Keratinocyte (primary cell): ENCODE measurements around the gene KRT2. TPM values are rescaled to one million over a fixed set of nuclear protein-coding genes. Genes with fewer than 3 reads are reported as not detected.

Source experiments
- DNase-seq: peaks from one replicate; pipeline ENCODE4 v3.0.0-alpha.2; 2011; ENCODE audit warnings: low read depth, missing footprints, low spot score
- FAIRE-seq: peaks from 2 replicates; lab custom pipeline; 2011; peaks lifted over from hg19 to GRCh38; lab: Jason Lieb, UNC
- H2AFZ ChIP-seq: 2 replicates; pipeline ENCODE4 v1.6.0; 2012; ENCODE audit warnings: low read length, control low read depth, inconsistent platforms; ENCODE audit not compliant: control insufficient read depth
- H3K27ac ChIP-seq: 2 replicates; pipeline ENCODE4 v1.5.1; 2011; ENCODE audit warnings: low read length; ENCODE audit not compliant: control insufficient read depth, insufficient read depth
- H3K27me3 ChIP-seq: 3 replicates; pipeline ENCODE4 v1.6.0; 2011; ENCODE audit warnings: low read length; ENCODE audit not compliant: control insufficient read depth, insufficient read depth; ENCODE audit errors: extremely low read depth
- H3K36me3 ChIP-seq, 2 experiments: 2 replicates in 1 of 2; 3 replicates in 1 of 2; pipeline ENCODE4 v1.5.1; 2011; ENCODE audit warnings: low read length in 2 of 2, mild to moderate bottlenecking in 1 of 2; ENCODE audit not compliant: control insufficient read depth in 2 of 2, insufficient read depth in 2 of 2; ENCODE audit errors: extremely low read depth in 1 of 2
- H3K4me1 ChIP-seq: 3 replicates; pipeline ENCODE4 v1.5.1; 2011; ENCODE audit warnings: low read length; ENCODE audit not compliant: control insufficient read depth, insufficient read depth; ENCODE audit errors: extremely low read depth
- H3K4me2 ChIP-seq: 3 replicates; pipeline ENCODE4 v1.6.0; 2011; ENCODE audit warnings: low read depth, low read length; ENCODE audit not compliant: control insufficient read depth, insufficient read depth; ENCODE audit errors: extremely low read depth
- H3K4me3 ChIP-seq, 3 experiments: fragments of 200-600 bp in 1 of 3; sonication (generic) in 1 of 3; 2 replicates in 2 of 3; 3 replicates in 1 of 3; pipeline ENCODE4 v1.5.1; 2011 to 2016; ENCODE audit warnings: low read length in 3 of 3, mild to moderate bottlenecking in 3 of 3, control low read depth in 2 of 3, inconsistent platforms in 1 of 3, low read depth in 1 of 3, mixed read lengths in 1 of 3, mixed run types in 1 of 3, moderate library complexity in 1 of 3; ENCODE audit not compliant: control insufficient read depth in 2 of 3, insufficient read depth in 2 of 3; ENCODE audit errors: extremely low read depth in 1 of 3
- H3K79me2 ChIP-seq: 2 replicates; pipeline ENCODE4 v1.6.0; 2012; ENCODE audit warnings: low read length; ENCODE audit not compliant: control insufficient read depth, insufficient read depth
- H3K9ac ChIP-seq: 3 replicates; pipeline ENCODE4 v1.6.0; 2011; ENCODE audit warnings: low read length; ENCODE audit not compliant: control insufficient read depth, insufficient read depth; ENCODE audit errors: extremely low read depth
- H3K9me1 ChIP-seq: 3 replicates; pipeline ENCODE4 v1.6.0; 2011; ENCODE audit warnings: low read length; ENCODE audit not compliant: control insufficient read depth, insufficient read depth; ENCODE audit errors: extremely low read depth
- H3K9me3 ChIP-seq: 2 replicates; pipeline ENCODE4 v1.5.1; 2012; ENCODE audit warnings: low read depth, low read length; ENCODE audit not compliant: control insufficient read depth
- H4K20me1 ChIP-seq: 3 replicates; pipeline ENCODE4 v1.6.0; 2011; ENCODE audit warnings: low read length; ENCODE audit not compliant: control insufficient read depth, insufficient read depth; ENCODE audit errors: extremely low read depth
- CTCF ChIP-seq, 3 experiments: IDR thresholded peaks in 1 of 3; conservative IDR thresholded peaks in 1 of 3; optimal IDR thresholded peaks in 1 of 3; 2 replicates in 2 of 3; 3 replicates in 1 of 3; pipeline versions ENCODE3 to v1.5.1; 2011; ENCODE audit warnings: low read length in 3 of 3, mild to moderate bottlenecking in 3 of 3, moderate library complexity in 2 of 3, control low read depth in 1 of 3, inconsistent platforms in 1 of 3; ENCODE audit not compliant: insufficient read depth in 2 of 3; ENCODE audit errors: extremely low read depth in 1 of 3
- EZH2 ChIP-seq: IDR thresholded peaks from one replicate; pipeline ENCODE4 v1.6.1; 2012; ENCODE audit warnings: inconsistent platforms, mild to moderate bottlenecking, low read length, moderate library complexity
- dilution Hi-C: fragments of 300-500 bp; cut with MboI; formaldehyde crosslinking; loops from one replicate; pipeline ENCODE4 v1.7.0; 2020; ENCODE audit warnings: low sequenced_read_pairs; ENCODE audit not compliant: extremely low pct_ligation_motif_present
- polyA plus RNA-seq, 5 experiments: library from polyadenylated mRNA; depleted of rRNA in 3 of 5; stranded (reverse) in 3 of 5; stranded (forward) in 1 of 5; unstranded in 1 of 5; fragments of >200 nt; gene quantifications; 1 replicate in 1 of 5; 2 replicates in 3 of 5; 3 replicates in 1 of 5; pipeline versions ENCODE4 v1.2.1 to v1.2.3, GENCODE V29; 2011 to 2012; ENCODE audit warnings: missing spikeins in 2 of 5, low read depth in 1 of 5, low replicate concordance in 1 of 5

Gene KRT2
- polyA plus RNA-seq, 1 donor (not counting 4 experiments of a cell fraction or from before 2014, with no cell fraction given) = 0.69 TPM

DNA sequence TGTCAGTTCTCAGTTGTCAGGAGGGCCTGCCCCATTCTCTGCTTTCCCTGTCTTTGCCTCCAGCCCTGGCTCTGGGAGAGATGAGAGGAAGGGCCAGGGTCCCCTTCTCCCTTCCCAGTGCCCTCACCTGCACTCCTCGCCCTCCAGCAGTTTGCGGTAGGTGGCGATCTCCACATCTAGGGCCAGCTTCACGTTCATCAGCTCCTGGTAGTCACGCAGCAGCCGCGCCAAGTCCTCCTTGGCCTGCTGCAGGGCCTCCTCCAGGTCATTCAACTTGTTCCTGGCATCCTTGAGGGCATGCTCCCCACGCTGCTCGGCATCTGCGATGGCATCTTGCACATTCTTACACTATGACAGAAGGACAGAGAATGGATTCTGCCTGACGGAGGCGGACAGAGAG, 5.4 kb downstream of the KRT2 start:
- TF ChIP-seq CTCF (optimal IDR thresholded peaks at IDR 0.05 in 1 of 3, IDR thresholded peaks at IDR 0.05 in 1 of 3, conservative IDR thresholded peaks at IDR 0.05 in 1 of 3; ENCODE audit: extremely low read depth in 1 of 3, insufficient read depth in 2 of 3, low read length in 3 of 3) (no peak), EZH2 (no peak)
- Histone ChIP-seq H3K4me3 (no peak overlapping the region), H3K4me1 (peaks cover 5% of the 10 kb centered on the region), H3K36me3 (no peaks in the 10 kb centered on the region), H3K9ac (no peak overlapping the region), H3K79me2 (no peaks in the 10 kb centered on the region), H4K20me1 (no peaks in the 10 kb centered on the region), H3K27ac (no peak overlapping the region), H3K4me2 (no peak overlapping the region), H3K27me3 (peaks cover 13% of the 10 kb centered on the region), H2AFZ (no peak overlapping the region), H3K9me1 (no peaks in the 10 kb centered on the region), H3K9me3 (no peaks in the 10 kb centered on the region)
- FAIRE-seq (no peak), DNase-seq (no peak)
- dilution Hi-C loops = no loop called here

DNA sequence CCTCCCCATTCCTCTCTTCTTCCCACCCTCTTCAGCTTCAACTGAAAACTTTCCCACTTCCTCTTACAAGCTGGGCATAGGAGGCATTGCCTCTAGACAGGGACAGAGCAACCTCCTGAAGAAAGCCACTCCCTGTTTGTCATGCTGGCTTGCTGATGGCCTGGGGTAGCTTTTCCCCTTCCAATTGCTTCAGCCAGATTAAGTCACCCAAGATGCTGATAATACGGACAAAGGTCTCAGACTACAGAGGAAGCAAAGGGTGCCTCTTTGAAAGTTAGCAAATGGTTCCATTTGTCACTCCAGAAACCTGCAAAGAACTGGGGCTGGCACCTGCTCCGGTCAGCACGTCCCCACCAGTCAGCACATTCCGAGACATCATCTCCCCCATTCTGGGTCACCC, 6.0 kb downstream of the KRT2 start:
- peaks cover 4% of the 10 kb centered on the region for H3K4me1 ChIP-seq
- H3K4me2 ChIP-seq = no peak overlapping the region
- H3K79me2 ChIP-seq = no peaks in the 10 kb centered on the region
- DNase-seq = no peak
- no peak overlapping the region for H3K9ac ChIP-seq
- H3K27ac ChIP-seq = no peak overlapping the region
- no peaks in the 10 kb centered on the region for H3K9me1 ChIP-seq
- dilution Hi-C loops = no loop called here
- H3K27me3 ChIP-seq = peaks cover 14% of the 10 kb centered on the region
- no peaks in the 10 kb centered on the region for H3K36me3 ChIP-seq
- H2AFZ ChIP-seq = no peak overlapping the region
- no peak overlapping the region for H3K4me3 ChIP-seq
- no peak for FAIRE-seq
- no peaks in the 10 kb centered on the region for H3K9me3 ChIP-seq
- H4K20me1 ChIP-seq = no peaks in the 10 kb centered on the region
- TF ChIP-seq CTCF (optimal IDR thresholded peaks at IDR 0.05 in 1 of 3, IDR thresholded peaks at IDR 0.05 in 1 of 3, conservative IDR thresholded peaks at IDR 0.05 in 1 of 3; ENCODE audit: extremely low read depth in 1 of 3, insufficient read depth in 2 of 3, low read length in 3 of 3) = no peak
- TF ChIP-seq EZH2 = no peak
